Parathyroid adenoma (tissue), 2 donors: ENCODE results near the gene ONECUT1.

Experiments
- H2AFZ ChIP-seq: fragments of 300-600 bp; sonication (generic); one replicate; pipeline ENCODE4 v1.7.0; 2017; ENCODE audit warnings: antibody characterized with exemption, mild to moderate bottlenecking
- H3K27ac ChIP-seq: fragments of 300-600 bp; sonication (generic); one replicate; pipeline ENCODE4 v1.7.0; 2017
- H3K27me3 ChIP-seq: fragments of 300-600 bp; sonication (generic); one replicate; pipeline ENCODE4 v1.7.0; 2017; ENCODE audit warnings: low read length; ENCODE audit not compliant: control insufficient read depth, insufficient read depth
- H3K36me3 ChIP-seq: fragments of 300-600 bp; sonication (generic); one replicate; pipeline ENCODE4 v1.7.0; 2017; ENCODE audit warnings: low read length; ENCODE audit not compliant: control insufficient read depth, insufficient read depth
- H3K4me1 ChIP-seq: fragments of 300-600 bp; sonication (generic); one replicate; pipeline ENCODE4 v1.7.0; 2017; ENCODE audit warnings: control low read depth
- H3K4me2 ChIP-seq: fragments of 300-600 bp; sonication (generic); one replicate; pipeline ENCODE4 v1.7.0; 2017; ENCODE audit warnings: low read length
- H3K4me3 ChIP-seq: fragments of 300-600 bp; sonication (generic); one replicate; pipeline ENCODE4 v1.7.0; 2017; ENCODE audit warnings: low read depth, low read length
- H3K79me2 ChIP-seq: fragments of 300-600 bp; sonication (generic); one replicate; pipeline ENCODE4 v1.7.0; 2017; ENCODE audit warnings: control low read depth
- H3K9ac ChIP-seq: fragments of 300-600 bp; sonication (generic); one replicate; pipeline ENCODE4 v1.7.0; 2017; ENCODE audit warnings: mild to moderate bottlenecking
- H3K9me3 ChIP-seq: fragments of 300-600 bp; sonication (generic); one replicate; pipeline ENCODE4 v1.7.0; 2017; ENCODE audit warnings: low read length; ENCODE audit not compliant: control insufficient read depth
- TF ChIP-seq, protein P1 (sequence below): fragments of 300-600 bp; sonication (generic); IDR thresholded peaks from one replicate; pipeline ENCODE4 v1.7.0; 2017; ENCODE audit warnings: antibody characterized with exemption, mild to moderate bottlenecking
- donor health status: primary hyperparathyroidism.

Gene ONECUT1

DNA sequence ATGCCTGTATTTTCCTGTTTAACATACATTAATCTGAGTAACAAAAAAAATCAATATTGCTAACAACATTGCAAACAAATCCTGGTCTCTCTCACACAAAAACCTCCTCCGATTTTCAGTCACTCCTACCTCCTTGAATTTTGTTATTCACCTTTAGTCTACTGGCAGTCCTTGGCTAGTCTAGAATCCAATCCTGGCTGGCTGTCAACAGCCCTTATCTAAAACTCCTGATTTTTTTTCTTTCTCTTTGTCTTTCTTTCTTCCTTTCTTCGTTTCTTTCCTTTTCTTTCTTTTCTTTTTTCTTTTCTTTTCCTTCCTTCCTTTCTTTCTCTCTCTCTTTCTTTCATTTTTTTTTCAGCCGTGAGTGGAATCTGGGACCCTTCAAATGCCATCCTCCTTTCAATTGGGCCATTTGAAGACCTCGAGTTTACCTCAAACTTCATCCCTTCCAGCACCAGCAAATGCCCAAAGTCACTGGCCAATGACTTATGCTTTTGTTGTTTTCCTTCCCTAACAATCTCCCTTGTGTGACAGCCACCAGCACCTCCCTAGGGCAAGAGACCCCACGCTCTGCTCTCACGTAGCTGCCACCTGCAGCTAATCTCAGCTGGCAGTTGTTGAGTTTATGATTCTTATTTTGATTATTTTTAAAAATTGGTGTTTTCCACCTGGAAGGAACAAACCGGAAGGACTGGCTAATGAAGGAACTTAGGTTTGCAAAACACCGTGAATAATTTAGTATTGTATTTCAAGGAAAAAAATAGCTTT, 6.8 kb upstream of the ONECUT1 start:
- peaks cover 18% of the 10 kb centered on the region for H3K27me3 ChIP-seq

DNA sequence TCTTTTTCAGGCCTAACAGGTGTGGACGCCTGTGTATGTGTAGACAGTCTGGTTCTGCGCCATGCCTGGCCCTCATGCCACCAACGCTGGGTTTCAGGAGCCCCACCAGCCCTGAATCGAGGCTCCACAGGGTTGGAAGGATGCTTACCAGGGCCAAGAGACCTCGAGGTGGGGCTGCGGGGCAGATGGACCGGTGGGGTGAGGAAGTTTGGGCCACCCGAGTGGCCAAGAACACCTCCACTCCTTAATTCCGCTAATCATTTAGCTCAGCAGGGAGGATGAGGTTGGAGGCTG, 6.0 kb upstream of the ONECUT1 start:
- Histone ChIP-seq H3K4me2 (no peak overlapping the region), H3K27ac (no peak overlapping the region), H3K36me3 (no peaks in the 10 kb centered on the region), H3K79me2 (no peaks in the 10 kb centered on the region), H3K9ac (no peak overlapping the region), H3K27me3 (peaks cover 18% of the 10 kb centered on the region), H3K9me3 (no peaks in the 10 kb centered on the region), H3K4me1 (no peaks in the 10 kb centered on the region), H2AFZ (no peak overlapping the region), H3K4me3 (no peak overlapping the region)
- TF ChIP-seq, protein P1, sequence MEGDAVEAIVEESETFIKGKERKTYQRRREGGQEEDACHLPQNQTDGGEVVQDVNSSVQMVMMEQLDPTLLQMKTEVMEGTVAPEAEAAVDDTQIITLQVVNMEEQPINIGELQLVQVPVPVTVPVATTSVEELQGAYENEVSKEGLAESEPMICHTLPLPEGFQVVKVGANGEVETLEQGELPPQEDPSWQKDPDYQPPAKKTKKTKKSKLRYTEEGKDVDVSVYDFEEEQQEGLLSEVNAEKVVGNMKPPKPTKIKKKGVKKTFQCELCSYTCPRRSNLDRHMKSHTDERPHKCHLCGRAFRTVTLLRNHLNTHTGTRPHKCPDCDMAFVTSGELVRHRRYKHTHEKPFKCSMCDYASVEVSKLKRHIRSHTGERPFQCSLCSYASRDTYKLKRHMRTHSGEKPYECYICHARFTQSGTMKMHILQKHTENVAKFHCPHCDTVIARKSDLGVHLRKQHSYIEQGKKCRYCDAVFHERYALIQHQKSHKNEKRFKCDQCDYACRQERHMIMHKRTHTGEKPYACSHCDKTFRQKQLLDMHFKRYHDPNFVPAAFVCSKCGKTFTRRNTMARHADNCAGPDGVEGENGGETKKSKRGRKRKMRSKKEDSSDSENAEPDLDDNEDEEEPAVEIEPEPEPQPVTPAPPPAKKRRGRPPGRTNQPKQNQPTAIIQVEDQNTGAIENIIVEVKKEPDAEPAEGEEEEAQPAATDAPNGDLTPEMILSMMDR = no peak

More for the DNA sequence above, 6.8 kb upstream of the ONECUT1 start:
- Histone ChIP-seq H3K36me3 (no peaks in the 10 kb centered on the region), H3K79me2 (no peaks in the 10 kb centered on the region), H3K27ac (no peak overlapping the region), H3K9ac (no peak overlapping the region), H2AFZ (no peak overlapping the region), H3K4me3 (no peak overlapping the region), H3K4me2 (no peak overlapping the region), H3K9me3 (no peaks in the 10 kb centered on the region), H3K4me1 (no peaks in the 10 kb centered on the region)
- TF ChIP-seq, protein P1 = no peak

DNA sequence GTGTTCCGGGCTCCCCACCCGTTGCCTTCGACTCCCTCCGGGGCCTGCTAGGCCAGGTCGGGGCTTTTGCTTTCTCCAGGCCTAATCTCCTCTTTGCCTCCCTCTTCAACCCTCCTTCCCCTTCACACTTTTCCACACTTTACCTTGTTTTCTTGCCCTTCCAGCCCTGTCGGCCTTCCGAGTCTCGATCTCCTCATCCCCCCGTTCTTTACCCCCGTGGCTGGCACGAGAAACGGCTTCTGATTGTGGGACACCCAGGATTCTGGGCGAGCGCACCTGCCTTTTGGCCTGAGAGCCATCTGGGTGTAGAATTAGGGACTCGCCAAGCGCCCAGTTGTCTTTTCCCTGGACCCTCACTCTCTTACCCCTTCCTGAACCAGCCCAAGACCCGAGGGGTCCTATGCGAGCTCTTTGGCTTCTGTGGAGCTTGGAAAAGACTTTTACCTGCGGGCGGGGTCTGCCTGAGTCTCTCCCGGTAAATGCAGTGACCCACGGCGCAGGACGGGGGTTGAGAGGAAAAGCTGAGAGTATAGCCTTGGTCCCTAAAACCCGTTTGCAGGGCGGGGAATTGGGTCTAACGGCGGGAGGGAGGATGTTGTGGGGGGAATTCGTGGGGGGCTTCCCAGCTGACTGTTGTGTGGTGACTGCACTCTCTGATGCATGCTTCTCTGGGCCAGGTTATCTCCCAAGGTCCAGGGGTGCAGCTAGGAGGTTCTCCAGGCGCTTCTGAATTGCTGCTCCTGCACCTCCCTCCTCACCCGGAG, 5.5 kb upstream of the ONECUT1 start:
- Histone ChIP-seq H3K79me2 (no peaks in the 10 kb centered on the region), H3K4me2 (no peak overlapping the region), H3K36me3 (no peaks in the 10 kb centered on the region), H3K4me3 (no peak overlapping the region), H3K27me3 (peaks cover 18% of the 10 kb centered on the region), H3K4me1 (no peaks in the 10 kb centered on the region), H3K9me3 (no peaks in the 10 kb centered on the region), H3K9ac (no peak overlapping the region), H2AFZ (no peak overlapping the region), H3K27ac (no peak overlapping the region)
- TF ChIP-seq, protein P1 = no peak

DNA sequence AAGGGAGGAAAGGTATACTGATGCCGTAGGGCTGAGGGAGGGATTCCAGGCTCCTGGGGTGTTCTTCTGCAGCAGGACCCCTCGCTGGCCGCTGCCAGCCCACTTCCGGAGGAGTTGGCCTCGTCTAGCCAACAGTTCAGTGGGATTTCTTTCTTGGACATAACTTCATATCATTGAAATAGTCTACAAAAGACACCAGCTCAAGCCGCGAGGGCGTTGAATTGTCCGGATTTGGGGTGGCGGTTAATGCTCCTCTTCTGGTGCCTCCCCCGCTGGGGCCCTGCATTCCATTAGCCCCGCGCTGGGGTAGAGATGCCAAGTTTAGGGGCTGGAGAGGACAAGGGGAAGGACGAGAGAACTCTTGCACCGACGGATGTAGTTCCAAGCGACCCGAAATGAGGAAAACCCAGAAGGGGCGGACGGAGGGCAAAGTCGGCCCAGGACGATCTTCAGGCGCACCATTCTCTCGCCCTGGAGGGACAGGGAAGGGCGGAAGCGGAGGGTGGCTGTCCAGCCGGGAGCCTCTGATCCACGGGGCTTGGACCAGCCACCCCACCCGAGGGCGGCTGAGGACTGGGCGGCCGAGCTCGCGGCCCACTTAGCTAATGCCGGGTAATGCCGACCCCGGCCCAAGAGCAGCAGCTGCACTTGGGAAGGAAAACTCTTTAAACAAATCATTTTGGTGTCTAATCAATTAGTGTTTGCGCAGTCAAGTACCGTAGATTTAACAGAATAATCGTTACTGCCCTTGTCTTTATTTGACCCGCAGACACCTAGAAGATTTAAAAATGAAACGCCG, 4.7 kb upstream of the ONECUT1 start:
- Histone ChIP-seq H3K27me3 (peaks cover 18% of the 10 kb centered on the region), H3K4me2 (no peak overlapping the region), H3K79me2 (no peaks in the 10 kb centered on the region), H2AFZ (no peak overlapping the region), H3K9ac (no peak overlapping the region), H3K4me1 (no peaks in the 10 kb centered on the region), H3K27ac (no peak overlapping the region), H3K36me3 (no peaks in the 10 kb centered on the region), H3K9me3 (no peaks in the 10 kb centered on the region), H3K4me3 (no peak overlapping the region)
- TF ChIP-seq, protein P1 = no peak
